ENCODE data around the gene OTOL1. TPM values are rescaled to one million over a fixed set of nuclear protein-coding genes. Genes with fewer than 3 reads are reported as not detected.

OTOL1 gene
- not detected for total RNA-seq

GRCh38 chr3:161496508-161496907 is at the start of gene OTOL1:
TSS of gene OTOL1 (plus strand) at chr3:161496808. CDS start at chr3:161496808, 0 bp downstream.
- no peaks in the 10 kb centered on the region for H3K27me3 ChIP-seq
- no peak for ATAC-seq
- intact Hi-C loops (cut with DNase I; ENCODE audit: low total_unique reads): no loop called here
- H3K27ac ChIP-seq: no peak within 1 kb of the TSS
- no peaks in the 10 kb centered on the region for H3K4me1 ChIP-seq
- no peak for TF ChIP-seq CTCF (IDR thresholded peaks at IDR 0.05 in 4 of 5, conservative IDR thresholded peaks at IDR 0.05 in 1 of 5)
- no peak for TF ChIP-seq POLR2A (IDR thresholded peaks at IDR 0.05)
- in situ Hi-C loops (cut with MboI; ENCODE audit: low sequenced_read_pairs in 4 of 4): no loop called here
- no peak within 1 kb of the TSS for H3K4me3 ChIP-seq
- no peaks in the 10 kb centered on the region for H3K9me3 ChIP-seq
- DNase-seq: no peak
- no peaks in the 10 kb centered on the region for H3K36me3 ChIP-seq

GRCh38 chr3:161449785-161450184 is 46.8 kb upstream of the OTOL1 start:
- DNase-seq (no peak), ATAC-seq (no peak)
- Histone ChIP-seq H3K27me3 (no peaks in the 10 kb centered on the region), H3K4me1 (no peaks in the 10 kb centered on the region), H3K36me3 (no peaks in the 10 kb centered on the region), H3K27ac (no peak overlapping the region), H3K4me3 (no peak overlapping the region), H3K9me3 (no peaks in the 10 kb centered on the region)
- no peak for TF ChIP-seq CTCF (IDR thresholded peaks at IDR 0.05 in 4 of 5, conservative IDR thresholded peaks at IDR 0.05 in 1 of 5)
- TF ChIP-seq POLR2A (IDR thresholded peaks at IDR 0.05): no peak
- intact Hi-C loops (cut with DNase I; ENCODE audit: low total_unique reads): no loop called here
- in situ Hi-C loops (cut with MboI; ENCODE audit: low sequenced_read_pairs in 4 of 4): no loop called here

DNA sequence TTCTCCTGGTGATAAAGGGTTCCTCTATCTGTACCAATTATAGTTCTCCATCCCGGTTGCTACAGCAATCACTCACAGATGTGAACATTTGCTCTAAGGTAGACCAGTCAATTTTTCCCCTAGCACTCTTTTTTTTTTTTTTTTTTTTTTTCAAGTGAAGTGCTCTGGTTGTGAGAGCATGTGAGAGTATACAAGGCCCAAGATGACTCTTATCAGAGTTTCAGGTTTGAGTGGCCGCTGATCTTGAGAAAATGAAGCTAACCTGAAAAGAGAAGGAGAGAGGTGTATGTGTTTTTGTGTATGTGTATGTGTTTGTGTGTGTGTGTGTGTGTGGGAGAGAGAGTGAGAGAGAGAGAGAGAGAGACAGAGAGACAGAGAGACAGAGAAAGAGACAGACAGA is 44.4 kb upstream of the OTOL1 start:
- Histone ChIP-seq H3K36me3 (no peaks in the 10 kb centered on the region), H3K4me3 (no peak overlapping the region), H3K27ac (no peak overlapping the region), H3K4me1 (no peaks in the 10 kb centered on the region), H3K27me3 (no peaks in the 10 kb centered on the region), H3K9me3 (peaks cover 0 to 3% (median 0%) of the 10 kb centered on the region in 3 donors)
- DNase-seq: no peak
- in situ Hi-C loops (cut with MboI; ENCODE audit: low sequenced_read_pairs in 4 of 4): no loop called here
- intact Hi-C loops (cut with DNase I; ENCODE audit: low total_unique reads): no loop called here
- TF ChIP-seq CTCF (IDR thresholded peaks at IDR 0.05 in 4 of 5, conservative IDR thresholded peaks at IDR 0.05 in 1 of 5): no peak
- no peak for TF ChIP-seq POLR2A (IDR thresholded peaks at IDR 0.05)
- ATAC-seq: no peak

GRCh38 chr3:161454615-161455014 is 42.0 kb upstream of the OTOL1 start:
- no peaks in the 10 kb centered on the region for H3K27me3 ChIP-seq
- ATAC-seq: no peak
- peaks cover 0 to 3% (median 0%) of the 10 kb centered on the region in 3 donors for H3K9me3 ChIP-seq
- no peak overlapping the region for H3K4me3 ChIP-seq
- H3K4me1 ChIP-seq: no peaks in the 10 kb centered on the region
- DNase-seq: no peak
- no peak for TF ChIP-seq POLR2A (IDR thresholded peaks at IDR 0.05)
- TF ChIP-seq CTCF (IDR thresholded peaks at IDR 0.05 in 4 of 5, conservative IDR thresholded peaks at IDR 0.05 in 1 of 5): no peak
- in situ Hi-C loops (cut with MboI; ENCODE audit: low sequenced_read_pairs in 4 of 4) (no loop called here), intact Hi-C loops (cut with DNase I; ENCODE audit: low total_unique reads) (no loop called here)
- no peaks in the 10 kb centered on the region for H3K36me3 ChIP-seq
- no peak overlapping the region for H3K27ac ChIP-seq

GRCh38 chr3:161455962-161456361 is 40.6 kb upstream of the OTOL1 start:
- TF ChIP-seq CTCF (IDR thresholded peaks at IDR 0.05 in 4 of 5, conservative IDR thresholded peaks at IDR 0.05 in 1 of 5): no peak
- no peak for TF ChIP-seq POLR2A (IDR thresholded peaks at IDR 0.05)
- Histone ChIP-seq H3K27me3 (no peaks in the 10 kb centered on the region), H3K27ac (no peak overlapping the region), H3K4me3 (no peak overlapping the region), H3K36me3 (no peaks in the 10 kb centered on the region), H3K4me1 (no peaks in the 10 kb centered on the region), H3K9me3 (peaks cover 0 to 3% (median 0%) of the 10 kb centered on the region in 3 donors)
- DNase-seq (no peak), ATAC-seq (no peak)
- in situ Hi-C loops (cut with MboI; ENCODE audit: low sequenced_read_pairs in 4 of 4) (no loop called here), intact Hi-C loops (cut with DNase I; ENCODE audit: low total_unique reads) (no loop called here)

Measured in gastrocnemius medialis (tissue), 4 donors.